Measurements from ENCODE around the gene IGFBP3. TPM values are rescaled to one million over a fixed set of nuclear protein-coding genes. Genes with fewer than 3 reads are reported as not detected.

The IGFBP3 gene
- total RNA-seq, 1 donor from 2014 or later, result 87.0 TPM

DNA sequence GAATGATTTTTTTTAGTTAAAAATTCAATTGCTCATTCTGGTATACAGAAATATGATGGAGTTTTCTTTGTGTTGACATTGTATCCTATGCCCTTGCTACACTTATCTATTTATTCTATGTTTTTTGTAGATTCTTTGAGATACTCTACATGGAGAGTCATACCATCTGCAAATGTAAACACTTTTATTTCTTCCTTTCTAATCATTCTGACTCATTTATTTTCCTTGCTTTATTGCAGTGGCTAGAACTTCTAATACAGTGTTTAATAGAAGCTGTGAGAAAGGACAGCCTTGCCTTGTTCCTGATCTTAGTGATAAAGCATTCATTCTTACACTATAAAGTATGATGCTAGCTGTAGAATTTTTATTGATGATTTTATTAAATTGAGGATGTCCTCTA is 9.9 kb upstream of the IGFBP3 start:
- H3K9me3 ChIP-seq, result no peaks in the 10 kb centered on the region
- TF ChIP-seq, protein P1, sequence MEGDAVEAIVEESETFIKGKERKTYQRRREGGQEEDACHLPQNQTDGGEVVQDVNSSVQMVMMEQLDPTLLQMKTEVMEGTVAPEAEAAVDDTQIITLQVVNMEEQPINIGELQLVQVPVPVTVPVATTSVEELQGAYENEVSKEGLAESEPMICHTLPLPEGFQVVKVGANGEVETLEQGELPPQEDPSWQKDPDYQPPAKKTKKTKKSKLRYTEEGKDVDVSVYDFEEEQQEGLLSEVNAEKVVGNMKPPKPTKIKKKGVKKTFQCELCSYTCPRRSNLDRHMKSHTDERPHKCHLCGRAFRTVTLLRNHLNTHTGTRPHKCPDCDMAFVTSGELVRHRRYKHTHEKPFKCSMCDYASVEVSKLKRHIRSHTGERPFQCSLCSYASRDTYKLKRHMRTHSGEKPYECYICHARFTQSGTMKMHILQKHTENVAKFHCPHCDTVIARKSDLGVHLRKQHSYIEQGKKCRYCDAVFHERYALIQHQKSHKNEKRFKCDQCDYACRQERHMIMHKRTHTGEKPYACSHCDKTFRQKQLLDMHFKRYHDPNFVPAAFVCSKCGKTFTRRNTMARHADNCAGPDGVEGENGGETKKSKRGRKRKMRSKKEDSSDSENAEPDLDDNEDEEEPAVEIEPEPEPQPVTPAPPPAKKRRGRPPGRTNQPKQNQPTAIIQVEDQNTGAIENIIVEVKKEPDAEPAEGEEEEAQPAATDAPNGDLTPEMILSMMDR (IDR thresholded peaks at IDR 0.05), result no peak
- DNase-seq (no peak), ATAC-seq (no peak)
- H3K36me3 ChIP-seq, result no peaks in the 10 kb centered on the region
- no peak overlapping the region for H3K4me3 ChIP-seq
- intact Hi-C loops (cut with DNase I), result no loop called here
- no peaks in the 10 kb centered on the region for H3K27me3 ChIP-seq
- H3K4me1 ChIP-seq, result no peaks in the 10 kb centered on the region
- no peak overlapping the region for H3K27ac ChIP-seq

DNA sequence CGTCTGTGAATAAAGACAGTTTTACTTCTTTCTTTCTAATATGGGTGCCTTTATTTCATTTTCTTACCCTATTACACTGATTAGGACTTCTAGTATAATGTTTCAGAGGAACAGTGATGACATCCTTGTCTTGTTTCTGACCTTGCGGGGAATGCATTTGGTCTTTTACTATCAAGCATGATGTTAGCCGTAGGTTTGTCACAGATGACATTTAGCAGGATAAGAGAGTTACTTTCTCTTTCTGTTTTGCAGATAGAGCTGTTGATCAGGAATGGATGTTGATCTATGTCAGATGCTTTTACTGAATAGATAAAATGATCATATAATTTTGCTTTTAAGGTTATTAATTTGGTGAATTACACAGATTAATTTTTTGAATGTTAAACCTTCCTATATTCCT is 6.6 kb upstream of the IGFBP3 start:
- Histone ChIP-seq H3K27me3 (peaks cover 4% of the 10 kb centered on the region), H3K4me3 (no peak overlapping the region), H3K4me1 (no peaks in the 10 kb centered on the region), H3K27ac (no peak overlapping the region), H3K9me3 (no peaks in the 10 kb centered on the region), H3K36me3 (no peaks in the 10 kb centered on the region)
- ATAC-seq (no peak), DNase-seq (no peak)
- intact Hi-C loops (cut with DNase I), result no loop called here
- TF ChIP-seq, protein P1 (IDR thresholded peaks at IDR 0.05), result no peak

DNA sequence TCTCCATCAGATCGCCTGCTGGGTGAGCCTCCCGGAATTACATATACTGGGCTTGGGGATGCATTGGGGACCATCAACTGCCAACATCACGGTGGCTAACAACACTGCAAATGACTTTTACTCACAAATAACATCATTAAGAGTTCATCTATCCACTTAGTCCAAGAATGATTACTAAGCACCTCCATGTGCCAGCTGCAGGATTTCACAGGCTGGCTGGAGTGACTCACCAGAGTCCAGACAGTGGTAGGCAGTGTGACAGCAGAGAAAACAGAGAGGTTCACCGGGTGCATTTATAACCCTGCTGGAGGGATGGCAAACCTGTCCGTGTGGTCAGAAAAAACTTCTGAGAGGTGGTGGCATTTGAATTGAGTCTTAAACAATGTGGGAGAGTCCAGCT is 3.2 kb upstream of the IGFBP3 start:
- Histone ChIP-seq H3K27me3 (peaks cover 32% of the 10 kb centered on the region), H3K27ac (no peak overlapping the region), H3K4me1 (peaks cover 15% of the 10 kb centered on the region), H3K9me3 (no peaks in the 10 kb centered on the region), H3K4me3 (no peak overlapping the region), H3K36me3 (no peaks in the 10 kb centered on the region)
- no peak for DNase-seq
- ATAC-seq, result no peak
- intact Hi-C loops (cut with DNase I), result no loop called here
- TF ChIP-seq, protein P1 (IDR thresholded peaks at IDR 0.05), result no peak

DNA sequence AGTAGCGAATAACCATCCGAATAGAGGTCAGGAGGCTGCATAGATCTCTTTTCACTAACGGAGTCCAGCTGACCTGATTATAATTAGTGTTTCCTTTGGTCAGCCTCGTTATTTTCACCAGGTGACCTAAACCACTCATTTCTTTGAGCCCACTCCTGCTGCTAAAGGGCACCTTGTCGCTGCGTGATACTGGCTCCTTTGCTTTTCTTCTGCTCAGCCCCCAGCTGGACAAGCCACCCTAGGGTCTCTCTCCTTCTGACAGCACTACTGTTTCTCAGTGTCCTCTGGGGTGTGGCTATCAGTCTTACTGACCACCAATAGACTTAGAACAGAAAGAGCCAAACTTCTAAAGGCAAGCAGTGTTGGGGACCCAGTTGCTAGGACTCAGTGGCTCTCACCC is 2.7 kb upstream of the IGFBP3 start:
- Histone ChIP-seq H3K27me3 (peaks cover 36% of the 10 kb centered on the region), H3K36me3 (no peaks in the 10 kb centered on the region), H3K4me3 (no peak overlapping the region), H3K9me3 (no peaks in the 10 kb centered on the region), H3K4me1 (peaks cover 15% of the 10 kb centered on the region), H3K27ac (no peak overlapping the region)
- intact Hi-C loops (cut with DNase I), result no loop called here
- ATAC-seq, result no peak
- DNase-seq, result no peak
- TF ChIP-seq, protein P1 (IDR thresholded peaks at IDR 0.05), result no peak

DNA sequence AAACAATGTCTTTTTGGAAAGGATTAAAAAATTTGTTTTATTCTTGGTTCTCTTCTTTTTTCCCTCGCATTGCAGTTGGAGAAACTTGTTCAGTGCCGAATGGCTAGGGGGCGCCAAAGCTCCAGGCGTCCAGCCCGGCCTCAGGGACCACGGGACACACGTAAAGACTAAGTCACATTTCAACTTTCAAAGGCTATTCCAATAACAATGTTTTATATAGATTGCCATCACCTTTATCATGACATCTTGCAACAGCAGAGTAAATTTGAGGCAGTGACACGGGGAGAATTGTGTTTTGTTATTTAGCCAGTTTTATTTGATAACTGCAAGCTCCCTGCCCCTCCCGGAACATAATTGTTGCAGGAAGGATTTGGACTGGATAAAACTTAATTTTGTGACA is 2.2 kb upstream of the IGFBP3 start:
- intact Hi-C loops (cut with DNase I), result no loop called here
- H3K27me3 ChIP-seq, result peaks cover 41% of the 10 kb centered on the region
- ATAC-seq (peak; percentile 63), DNase-seq (peak; percentile 84)
- H3K4me3 ChIP-seq, result no peak overlapping the region
- H3K36me3 ChIP-seq, result no peaks in the 10 kb centered on the region
- TF ChIP-seq, protein P1 (IDR thresholded peaks at IDR 0.05), result peak; percentile 91
- no peaks in the 10 kb centered on the region for H3K9me3 ChIP-seq
- no peak overlapping the region for H3K27ac ChIP-seq
- peaks cover 15% of the 10 kb centered on the region for H3K4me1 ChIP-seq

DNA sequence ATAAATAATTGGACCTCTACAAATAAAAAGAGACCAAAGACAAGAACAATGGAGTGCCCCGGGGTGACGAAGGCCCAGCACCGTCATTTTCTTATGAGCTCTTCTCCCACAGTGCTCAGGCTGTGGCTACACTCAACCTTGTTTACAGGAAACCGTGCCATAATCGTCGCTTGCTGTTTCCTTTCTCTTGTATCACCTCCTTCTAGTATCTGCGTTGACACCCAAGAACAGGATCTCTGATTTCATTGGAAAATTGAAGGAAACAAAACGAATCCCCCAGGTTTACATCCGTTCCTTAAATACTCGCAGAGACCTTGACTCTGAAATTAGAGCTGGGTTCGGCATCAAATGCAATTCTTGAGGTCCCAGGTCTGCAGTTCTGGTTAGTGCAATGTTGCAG is 1.7 kb upstream of the IGFBP3 start:
- intact Hi-C loops (cut with DNase I), result no loop called here
- H3K4me3 ChIP-seq, result peak overlapping the region; percentile 49
- no peaks in the 10 kb centered on the region for H3K36me3 ChIP-seq
- no peaks in the 10 kb centered on the region for H3K9me3 ChIP-seq
- H3K4me1 ChIP-seq, result peaks cover 15% of the 10 kb centered on the region
- peaks cover 45% of the 10 kb centered on the region for H3K27me3 ChIP-seq
- no peak overlapping the region for H3K27ac ChIP-seq
- DNase-seq (no peak), ATAC-seq (no peak)
- TF ChIP-seq, protein P1 (IDR thresholded peaks at IDR 0.05), result no peak
